CD4-positive, alpha-beta T cell (primary cell): ENCODE measurements around the gene ZEB2. TPM values are rescaled to one million over a fixed set of nuclear protein-coding genes. Genes with fewer than 3 reads are reported as not detected.

Experiments
- ATAC-seq: fragments of 200-7000 bp; cut with Tn5 transposase; one replicate; pipeline ENCODE4 v1.10.0; 2022; ENCODE audit warnings: mild to moderate bottlenecking; ENCODE audit not compliant: poor library complexity
- CTCF ChIA-PET: fragments of 350-600 bp; sonication (Branson Sonifier 250); formaldehyde crosslinking; loops from one replicate; lab custom pipeline; 2021; ENCODE audit warnings: antibody characterized with exemption, inconsistent platforms; lab: Charles Lee
- POLR2A ChIA-PET: fragments of 350-600 bp; sonication (Branson Sonifier 250); formaldehyde crosslinking; loops from one replicate; lab custom pipeline; 2021; ENCODE audit warnings: antibody characterized with exemption, inconsistent platforms; lab: Charles Lee
- DNase-seq, 14 experiments: peaks; one replicate each; pipeline ENCODE4 v3.0.0-alpha.2; 2013 to 2020; ENCODE audit warnings: mixed read lengths in 2 of 14
- H3K27ac ChIP-seq, 2 donors: one replicate each; pipeline versions ENCODE4 v1.5.1 to v1.7.0; 2013; ENCODE audit warnings: low read length in 2 of 2, low read depth in 1 of 2, mild to moderate bottlenecking in 1 of 2
- H3K27me3 ChIP-seq, 2 experiments: 1 replicate in 1 of 2; 2 replicates in 1 of 2; pipeline versions ENCODE4 v1.6.1 to v1.7.0; 2013; ENCODE audit warnings: low read length in 2 of 2, control low read depth in 1 of 2, mild to moderate bottlenecking in 1 of 2, moderate library complexity in 1 of 2; ENCODE audit not compliant: insufficient read depth in 2 of 2, control insufficient read depth in 1 of 2
- H3K36me3 ChIP-seq: one replicate; pipeline ENCODE4 v1.6.1; 2013; ENCODE audit warnings: low read length, control low read depth; ENCODE audit not compliant: insufficient read depth
- H3K4me1 ChIP-seq: one replicate; pipeline ENCODE4 v1.6.1; 2013; ENCODE audit warnings: low read length, control low read depth; ENCODE audit not compliant: insufficient read depth
- H3K4me3 ChIP-seq: one replicate; pipeline ENCODE4 v1.5.1; 2013; ENCODE audit warnings: mild to moderate bottlenecking, low read length, moderate library complexity
- H3K9me3 ChIP-seq, 2 experiments: 1 replicate in 1 of 2; 2 replicates in 1 of 2; pipeline versions ENCODE4 v1.6.1 to v1.7.0; 2013; ENCODE audit warnings: low read length in 2 of 2, mild to moderate bottlenecking in 2 of 2, control low read depth in 1 of 2, moderate library complexity in 1 of 2; ENCODE audit not compliant: control insufficient read depth in 1 of 2, insufficient read depth in 1 of 2
- H3K27ac Mint-ChIP-seq: one replicate; pipeline ENCODE4 v1.8.0; 2020; ENCODE audit warnings: mixed read lengths
- H3K27me3 Mint-ChIP-seq: one replicate; pipeline ENCODE4 v1.8.0; 2021; ENCODE audit warnings: mixed read lengths
- H3K36me3 Mint-ChIP-seq: one replicate; pipeline ENCODE4 v1.8.0; 2021; ENCODE audit warnings: low read depth, mixed read lengths
- H3K4me1 Mint-ChIP-seq: one replicate; pipeline ENCODE4 v1.8.0; 2021; ENCODE audit warnings: low read depth, mixed read lengths
- H3K4me3 Mint-ChIP-seq: one replicate; pipeline ENCODE4 v1.8.0; 2020; ENCODE audit warnings: mild to moderate bottlenecking, mixed read lengths
- H3K9me3 Mint-ChIP-seq: one replicate; pipeline ENCODE4 v1.8.0; 2020; ENCODE audit warnings: mixed read lengths
- CTCF ChIP-seq: fragments of 200-600 bp; IDR thresholded peaks from one replicate; pipeline ENCODE4 v1.8.0; 2022; ENCODE audit warnings: antibody characterized with exemption, mild to moderate bottlenecking
- intact Hi-C, 2 experiments: fragments of 100-400 bp; cut with DNase I in 1 of 2; cut with micrococcal nuclease in 1 of 2; formaldehyde crosslinking; loops; one replicate each; pipeline versions ENCODE4 v1.15.1 to v1.9.0; 2023 to 2025; cut with DNase I, micrococcal nuclease
- total RNA-seq, 174 experiments: library from RNA in 2 of 174; stranded (reverse) in 2 of 174; gene quantifications; one replicate each; pipeline ENCODE4 v1.2.3 and lab custom pipeline; 2021 to 2026

Gene ZEB2
- total RNA-seq, 2 experiments from 2014 or later, result 12.3 to 13.4 TPM

GRCh38 chr2:144339048-144339447, 180.9 kb downstream of the ZEB2 start:
- POLR2A ChIA-PET, result interaction anchor here (0.7 kb wide), 1 partner anchor 23 kb away, joined by 3 read pairs; no protein-coding TSS in a partner anchor
- CTCF ChIA-PET, result interaction anchor here (0.5 kb wide), 1 partner anchor 72 kb away, joined by 3 read pairs; no protein-coding TSS in a partner anchor
- Histone ChIP-seq H3K27me3 (no peaks in the 10 kb centered on the region), H3K36me3 (no peaks in the 10 kb centered on the region), H3K4me1 (no peaks in the 10 kb centered on the region), H3K27ac (no peak overlapping the region), H3K9me3 (no peaks in the 10 kb centered on the region), H3K4me3 (no peak overlapping the region)
- H3K9me3 Mint-ChIP-seq, result no peaks in the 10 kb centered on the region
- no peak for DNase-seq
- intact Hi-C loops, result loop anchor here (10.0 kb wide), 1 partner anchor 176 kb away; no protein-coding TSS in a partner anchor
- no peaks in the 10 kb centered on the region for H3K27me3 Mint-ChIP-seq
- ATAC-seq, result no peak
- H3K4me1 Mint-ChIP-seq, result no peaks in the 10 kb centered on the region
- H3K36me3 Mint-ChIP-seq, result no peaks in the 10 kb centered on the region
- H3K4me3 Mint-ChIP-seq, result no peak overlapping the region
- no peak for TF ChIP-seq CTCF
- no peak overlapping the region for H3K27ac Mint-ChIP-seq

- ATAC-seq (no peak), DNase-seq (no peak)
- no peaks in the 10 kb centered on the region for H3K9me3 Mint-ChIP-seq
- peaks cover 9% of the 10 kb centered on the region for H3K4me1 ChIP-seq
- no peak overlapping the region for H3K27ac ChIP-seq
- no peak overlapping the region for H3K4me3 Mint-ChIP-seq
- no peaks in the 10 kb centered on the region for H3K27me3 ChIP-seq
- CTCF ChIA-PET, result interaction anchor here (1.2 to 1.9 kb wide), 2 partner anchors 8 to 12 kb away, joined by 4 read pairs; no protein-coding TSS in a partner anchor
- TF ChIP-seq CTCF, result no peak
- POLR2A ChIA-PET, result no interaction called here
- H3K36me3 Mint-ChIP-seq, result peaks cover 13% of the 10 kb centered on the region
- no peaks in the 10 kb centered on the region for H3K9me3 ChIP-seq
- peaks cover 22% of the 10 kb centered on the region for H3K4me1 Mint-ChIP-seq
- intact Hi-C loops, result loop anchor here (5.0 to 10.0 kb wide), 2 partner anchors 152 to 180 kb away; no protein-coding TSS in a partner anchor
- H3K27ac Mint-ChIP-seq, result no peak overlapping the region
- no peaks in the 10 kb centered on the region for H3K36me3 ChIP-seq
- no peak overlapping the region for H3K4me3 ChIP-seq
- H3K27me3 Mint-ChIP-seq, result no peaks in the 10 kb centered on the region
Measured at GRCh38 chr2:144334551-144334950, 185.4 kb downstream of the ZEB2 start.
